Upper lobe of left lung (tissue), 4 donors: ENCODE measurements around the gene MALRD1.

Experiments used
- CTCF ChIP-seq, 6 experiments: fragments of 450-650 bp in 4 of 6; fragments of 200-600 bp in 2 of 6; sonication (generic) in 2 of 6; IDR thresholded peaks; one replicate each; pipeline ENCODE4 v1.5.1; 2016 to 2019; ENCODE audit warnings: antibody characterized with exemption in 6 of 6
- EP300 ChIP-seq, 4 donors: sonication (generic); formaldehyde crosslinking; IDR thresholded peaks; one replicate each; pipeline ENCODE4 v1.5.1; 2017; ENCODE audit warnings: antibody characterized with exemption in 4 of 4, control low read depth in 2 of 4
- POLR2A ChIP-seq, 4 donors: fragments of 450-650 bp; IDR thresholded peaks; one replicate each; pipeline ENCODE4 v1.5.1; 2016 to 2017; ENCODE audit warnings: antibody characterized with exemption in 4 of 4, mild to moderate bottlenecking in 2 of 4
- POLR2AphosphoS5 ChIP-seq, 2 donors: sonication (generic); formaldehyde crosslinking; IDR thresholded peaks; one replicate each; pipeline ENCODE4 v1.5.1; 2017; ENCODE audit warnings: antibody characterized with exemption in 2 of 2

DNA sequence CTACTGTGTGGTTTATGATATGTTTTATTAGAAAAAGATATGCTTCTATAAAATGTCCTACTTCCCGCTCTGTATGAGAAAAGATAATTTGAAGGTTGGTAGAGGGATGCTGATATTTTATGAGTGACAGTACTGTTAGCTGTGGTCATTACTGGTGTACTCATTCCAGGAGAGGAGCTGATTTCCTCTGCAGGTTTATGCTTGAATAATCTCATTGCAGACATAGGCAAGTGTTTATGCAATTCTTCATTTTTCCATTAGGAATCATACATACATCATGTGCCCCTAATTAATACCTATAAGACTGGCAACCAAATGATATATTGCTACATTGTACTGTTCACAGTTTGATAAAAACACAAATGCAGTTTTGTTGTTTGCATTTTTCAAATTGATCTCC lies 269.4 kb downstream of the MALRD1 start:
- TF ChIP-seq CTCF (IDR thresholded peaks at IDR 0.05) (no peak), POLR2A (IDR thresholded peaks at IDR 0.05) (no peak), EP300 (IDR thresholded peaks at IDR 0.05) (no peak), POLR2AphosphoS5 (IDR thresholded peaks at IDR 0.05) (no peak)
